SU-DHL-6 (cell line): Measurements from ENCODE around the gene TRAF3IP1.

Source experiments
- H2AFZ ChIP-seq: fragments of 200-600 bp; sonication (generic); 2 replicates; pipeline ENCODE4 v1.6.1; 2014; ENCODE audit warnings: low read depth, mild to moderate bottlenecking, moderate library complexity, mixed read lengths, antibody characterized with exemption, low read length; ENCODE audit not compliant: severe bottlenecking
- H3F3A ChIP-seq: fragments of 200-600 bp; shearing (Covaris generic); 2 replicates; pipeline ENCODE4 v1.6.0; 2016; ENCODE audit warnings: antibody characterized with exemption, mild to moderate bottlenecking; ENCODE audit not compliant: insufficient read depth
- H3K27ac ChIP-seq: fragments of 200-600 bp; sonication (generic); 2 replicates; pipeline ENCODE4 v1.5.1; 2016; ENCODE audit warnings: low read depth, mild to moderate bottlenecking, low read length, moderate library complexity, mixed read lengths
- H3K27me3 ChIP-seq: fragments of 200-600 bp; sonication (generic), shearing (Covaris generic); 2 replicates; pipeline ENCODE4 v1.6.0; 2014; ENCODE audit warnings: mild to moderate bottlenecking, low read length
- H3K36me3 ChIP-seq: fragments of 200-600 bp; sonication (generic); 2 replicates; pipeline ENCODE4 v1.6.1; 2014; ENCODE audit warnings: mild to moderate bottlenecking, low read length, mixed read lengths
- H3K4me2 ChIP-seq: fragments of 300-600, 200-600 bp; shearing (Covaris generic), sonication (generic); 2 replicates; pipeline ENCODE4 v1.6.0; 2014; ENCODE audit warnings: low read length, low read depth, mild to moderate bottlenecking; ENCODE audit not compliant: poor library complexity, severe bottlenecking
- H3K4me3 ChIP-seq: fragments of 200-600 bp; sonication (generic); 2 replicates; pipeline ENCODE4 v1.5.1; 2014; ENCODE audit warnings: antibody characterized with exemption, low read length, mild to moderate bottlenecking, mixed read lengths; ENCODE audit not compliant: insufficient read depth, poor library complexity, severe bottlenecking
- H3K79me2 ChIP-seq: fragments of 200-600 bp; sonication (generic); 2 replicates; pipeline ENCODE4 v1.6.1; 2014; ENCODE audit warnings: mild to moderate bottlenecking, low read length, moderate library complexity; ENCODE audit not compliant: insufficient read depth
- H3K9ac ChIP-seq: fragments of 200-600 bp; sonication (generic); 2 replicates; pipeline ENCODE4 v1.7.0; 2014; ENCODE audit warnings: mild to moderate bottlenecking, low read length
- H3K9me2 ChIP-seq: fragments of 200-600 bp; sonication (generic); replicated peaks from 2 replicates; pipeline ENCODE4 v1.6.1; 2014; ENCODE audit warnings: low read length; ENCODE audit not compliant: insufficient read depth
- H3K9me3 ChIP-seq: fragments of 200-600 bp; sonication (generic); 2 replicates; pipeline ENCODE4 v1.6.1; 2014; ENCODE audit warnings: low read length, mixed read lengths; ENCODE audit not compliant: insufficient read depth
- H4K20me1 ChIP-seq: fragments of 200-600 bp; sonication (generic); 2 replicates; pipeline ENCODE4 v1.6.1; 2014; ENCODE audit warnings: low read depth, mild to moderate bottlenecking, antibody characterized with exemption, low read length, moderate library complexity, mixed read lengths
- CTCF ChIP-seq: fragments of 200-600 bp; sonication (generic); IDR thresholded peaks from one replicate; pipeline ENCODE4 v1.5.1; 2017; ENCODE audit warnings: antibody characterized with exemption, mild to moderate bottlenecking, low read length, moderate library complexity; ENCODE audit not compliant: insufficient read depth, poor library complexity, severe bottlenecking
- EZH2phosphoT487 ChIP-seq: fragments of 200-600 bp; sonication (generic), shearing (Covaris generic); conservative IDR thresholded peaks from 2 replicates; pipeline ENCODE4 v1.6.1; 2018; ENCODE audit warnings: mild to moderate bottlenecking, antibody characterized with exemption, low read length, moderate library complexity, mixed read lengths

Gene TRAF3IP1

GRCh38 chr2:238352361-238352760 lies 32.0 kb downstream of the TRAF3IP1 start:
- no peak overlapping the region for H3K9ac ChIP-seq
- H3K27ac ChIP-seq = no peak overlapping the region
- TF ChIP-seq CTCF (no peak), EZH2phosphoT487 (no peak)

GRCh38 chr2:238358769-238359168 lies 38.5 kb downstream of the TRAF3IP1 start:
- Histone ChIP-seq H3K9me2 (no peaks in the 10 kb centered on the region), H3K9me3 (no peaks in the 10 kb centered on the region), H3K27ac (no peak overlapping the region), H4K20me1 (no peaks in the 10 kb centered on the region), H3K36me3 (no peaks in the 10 kb centered on the region), H3F3A (no peaks in the 10 kb centered on the region), H3K79me2 (no peaks in the 10 kb centered on the region), H2AFZ (no peak overlapping the region), H3K4me2 (no peak overlapping the region), H3K9ac (no peak overlapping the region), H3K4me3 (no peak overlapping the region), H3K27me3 (no peaks in the 10 kb centered on the region)
- no peak for TF ChIP-seq CTCF
- TF ChIP-seq EZH2phosphoT487 = no peak

More at GRCh38 chr2:238352361-238352760, 32.0 kb downstream of the TRAF3IP1 start:
- Histone ChIP-seq H3K4me3 (no peak overlapping the region), H3F3A (no peaks in the 10 kb centered on the region), H3K9me2 (no peaks in the 10 kb centered on the region), H2AFZ (no peak overlapping the region), H3K9me3 (no peaks in the 10 kb centered on the region), H3K4me2 (no peak overlapping the region), H3K27me3 (no peaks in the 10 kb centered on the region), H3K36me3 (no peaks in the 10 kb centered on the region), H3K79me2 (no peaks in the 10 kb centered on the region), H4K20me1 (no peaks in the 10 kb centered on the region)

- Histone ChIP-seq H3K9me3 (no peaks in the 10 kb centered on the region), H3K9ac (no peak overlapping the region), H3K4me3 (no peak overlapping the region), H2AFZ (no peak overlapping the region), H4K20me1 (no peaks in the 10 kb centered on the region), H3K79me2 (no peaks in the 10 kb centered on the region), H3K27ac (no peak overlapping the region), H3K9me2 (no peaks in the 10 kb centered on the region), H3K27me3 (no peaks in the 10 kb centered on the region), H3K4me2 (no peak overlapping the region), H3K36me3 (no peaks in the 10 kb centered on the region), H3F3A (no peaks in the 10 kb centered on the region)
- TF ChIP-seq EZH2phosphoT487 (no peak), CTCF (no peak)
Measured at GRCh38 chr2:238359403-238359802, 39.1 kb downstream of the TRAF3IP1 start.

- H2AFZ ChIP-seq = no peak overlapping the region
Measured at GRCh38 chr2:238361877-238362276, 41.6 kb downstream of the TRAF3IP1 start.

More at GRCh38 chr2:238361877-238362276, 41.6 kb downstream of the TRAF3IP1 start:
- Histone ChIP-seq H3K27me3 (no peaks in the 10 kb centered on the region), H3F3A (no peaks in the 10 kb centered on the region), H3K4me2 (no peak overlapping the region), H3K4me3 (no peak overlapping the region), H3K9me2 (no peaks in the 10 kb centered on the region), H3K36me3 (no peaks in the 10 kb centered on the region), H4K20me1 (no peaks in the 10 kb centered on the region), H3K9ac (no peak overlapping the region), H3K27ac (no peak overlapping the region), H3K9me3 (no peaks in the 10 kb centered on the region), H3K79me2 (no peaks in the 10 kb centered on the region)
- TF ChIP-seq CTCF (no peak), EZH2phosphoT487 (no peak)
